Activated CD8-positive, alpha-beta T cell treated with anti-CD3 and anti-CD28 coated beads, Interleukin-2, amount 10 ng/mL, durations not matched to agents 7 days and 5 days (primary cell): Measurements from ENCODE around the gene IFIT2. TPM values are rescaled to one million over a fixed set of nuclear protein-coding genes. Genes with fewer than 3 reads are reported as not detected.
A peak's percentile ranks its signal among the peaks of the same experiment; 100 is the strongest.
"Not testable (repeated sequence)": the region's sequence is repeated elsewhere in the genome, so short reads cannot be mapped to it uniquely, and the experiment has no call there.

Experiments used
- ATAC-seq: fragments of 150-1000 bp; cut with Tn5 transposase; one replicate; pipeline ENCODE4 v1.10.0; 2021; ENCODE audit warnings: moderate library complexity
- CTCF ChIA-PET: fragments of 350-600 bp; sonication (Branson Sonifier 250); formaldehyde crosslinking; loops from one replicate; lab custom pipeline; 2021; ENCODE audit warnings: antibody characterized with exemption; lab: Charles Lee
- POLR2A ChIA-PET: fragments of 350-600 bp; sonication (Branson Sonifier 250); formaldehyde crosslinking; loops from one replicate; lab custom pipeline; 2021; ENCODE audit warnings: antibody characterized with exemption; lab: Charles Lee
- DNase-seq: peaks from one replicate; pipeline ENCODE4 v3.0.0-alpha.2; 2020
- H3K27ac Mint-ChIP-seq: one replicate; pipeline ENCODE4 v1.8.0; 2021; ENCODE audit warnings: mild to moderate bottlenecking, mixed read lengths
- H3K27me3 Mint-ChIP-seq: one replicate; pipeline ENCODE4 v1.8.0; 2021; ENCODE audit warnings: low read depth, mixed read lengths
- H3K36me3 Mint-ChIP-seq: one replicate; pipeline ENCODE4 v1.8.0; 2021; ENCODE audit warnings: low read depth, mixed read lengths
- H3K4me1 Mint-ChIP-seq: one replicate; pipeline ENCODE4 v1.8.0; 2021; ENCODE audit warnings: low read depth, mixed read lengths
- H3K4me3 Mint-ChIP-seq: one replicate; pipeline ENCODE4 v1.8.0; 2021; ENCODE audit warnings: mild to moderate bottlenecking, mixed read lengths
- H3K9me3 Mint-ChIP-seq: one replicate; pipeline ENCODE4 v1.8.0; 2022; ENCODE audit warnings: mixed read lengths; ENCODE audit not compliant: insufficient read depth
- total RNA-seq, 2 experiments: library from RNA; stranded (reverse); gene quantifications; one replicate each; pipeline ENCODE4 v1.2.3, GENCODE V29; 2021

IFIT2 gene
- total RNA-seq, 2 experiments from 2014 or later, result 7.3 TPM

DNA sequence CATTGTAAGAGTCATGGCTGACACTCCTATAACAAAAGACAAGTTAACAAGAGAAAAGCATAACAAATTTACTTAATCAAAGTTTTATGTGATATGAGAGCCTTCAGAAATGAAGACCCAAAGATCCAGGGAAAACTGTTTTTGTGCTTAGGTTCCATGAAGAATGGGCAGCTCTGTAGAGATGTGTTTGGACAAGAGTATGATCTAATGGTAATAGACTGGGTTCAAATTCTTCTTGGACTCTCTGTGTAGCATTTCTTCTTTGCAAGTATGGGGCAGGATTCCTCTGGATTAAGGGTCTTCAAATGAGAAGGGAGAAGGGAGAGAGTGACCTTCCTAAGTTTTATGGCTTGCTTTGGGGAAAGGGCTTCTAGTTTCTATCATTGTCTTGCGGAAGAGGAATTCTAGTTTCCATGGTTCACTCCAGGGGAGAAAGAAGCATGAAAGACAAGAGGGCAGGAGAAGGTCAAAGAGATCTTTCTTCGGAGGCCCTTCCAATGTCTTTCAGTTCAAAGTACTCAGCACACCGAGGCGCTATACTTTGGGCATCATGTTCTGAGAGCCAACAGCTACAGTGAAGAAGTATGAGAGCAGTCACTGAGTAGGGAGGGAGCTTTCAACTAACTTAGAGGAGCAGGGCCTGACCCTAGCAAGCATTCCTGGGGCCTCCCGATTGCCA, 41.4 kb downstream of the IFIT2 start:
- ChIA-PET POLR2A (interaction anchor here (1.0 kb wide), 1 partner anchor 49 kb away, joined by 3 read pairs; the partner anchor contains the start of gene IFIT1), CTCF (interaction anchor here (3.1 kb wide), 1 partner anchor 26 kb away, joined by 9 read pairs; no protein-coding TSS in a partner anchor)
- DNase-seq, result no peak
- H3K27ac Mint-ChIP-seq, result no peak overlapping the region
- peaks cover 10% of the 10 kb centered on the region for H3K4me1 Mint-ChIP-seq
- H3K9me3 Mint-ChIP-seq, result no peaks in the 10 kb centered on the region
- ATAC-seq, result peak; percentile 23
- H3K36me3 Mint-ChIP-seq, result peaks cover 51% of the 10 kb centered on the region
- peaks cover 3% of the 10 kb centered on the region for H3K27me3 Mint-ChIP-seq
- no peak overlapping the region for H3K4me3 Mint-ChIP-seq

DNA sequence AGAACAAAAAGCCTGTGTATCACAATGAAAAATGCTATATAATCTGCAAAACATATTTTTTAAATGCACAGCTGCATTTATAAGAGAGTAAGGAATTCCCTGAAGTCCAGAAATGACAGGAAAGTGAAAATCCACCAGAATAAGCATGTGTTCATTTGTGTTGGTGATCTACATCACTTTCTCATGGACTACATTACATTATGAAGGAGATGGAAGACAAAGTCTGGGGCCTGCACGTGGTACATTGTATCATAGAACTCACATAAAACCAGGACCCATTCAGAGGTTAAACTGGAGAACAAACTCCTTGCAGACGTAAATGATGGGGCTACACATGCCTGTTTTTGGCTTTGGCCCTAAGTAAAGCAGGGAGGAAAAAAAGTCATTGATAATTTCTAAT, 42.3 kb downstream of the IFIT2 start:
- no peak overlapping the region for H3K4me3 Mint-ChIP-seq
- no peak overlapping the region for H3K27ac Mint-ChIP-seq
- no peak for ATAC-seq
- H3K4me1 Mint-ChIP-seq, result peaks cover 3% of the 10 kb centered on the region
- CTCF ChIA-PET, result interaction anchor here (3.1 kb wide), 1 partner anchor 25 kb away, joined by 9 read pairs; no protein-coding TSS in a partner anchor
- peaks cover 3% of the 10 kb centered on the region for H3K27me3 Mint-ChIP-seq
- H3K36me3 Mint-ChIP-seq, result peaks cover 42% of the 10 kb centered on the region
- POLR2A ChIA-PET, result interaction anchor here (1.0 kb wide), 1 partner anchor 48 kb away, joined by 3 read pairs; the partner anchor contains the start of gene IFIT1
- H3K9me3 Mint-ChIP-seq, result no peaks in the 10 kb centered on the region
- DNase-seq, result no peak

DNA sequence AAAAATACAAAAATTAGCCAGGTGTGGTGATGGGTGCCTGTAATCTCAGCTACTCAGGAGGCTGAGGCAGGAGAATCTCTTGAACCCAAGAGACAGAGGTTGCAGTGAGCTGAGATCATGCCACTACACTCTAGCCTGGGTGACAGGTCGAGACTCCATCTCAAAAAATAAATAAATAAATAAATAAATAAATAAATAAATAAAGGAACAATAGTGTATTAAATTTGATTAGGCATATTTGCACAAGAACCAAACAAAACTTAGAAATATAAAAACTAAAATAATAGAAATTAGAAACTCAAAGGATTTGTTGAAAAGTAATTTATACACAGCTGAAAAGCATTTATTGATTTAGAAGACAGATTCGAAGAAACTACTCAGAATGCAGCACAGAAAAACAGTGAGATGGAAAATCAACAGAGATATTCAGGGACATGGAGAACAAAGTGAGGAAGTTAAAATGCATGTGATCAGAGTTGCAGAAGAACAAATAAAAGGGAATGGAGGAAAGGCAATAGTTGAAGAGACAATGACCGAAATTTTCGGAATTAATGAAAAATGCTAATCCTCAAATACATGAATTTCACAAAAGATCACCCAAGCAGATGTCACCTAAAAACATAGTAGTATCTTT, 43.6 kb downstream of the IFIT2 start:
- H3K4me3 Mint-ChIP-seq, result no peak overlapping the region
- no peak for ATAC-seq
- POLR2A ChIA-PET, result no interaction called here
- peaks cover 10% of the 10 kb centered on the region for H3K27me3 Mint-ChIP-seq
- peaks cover 29% of the 10 kb centered on the region for H3K36me3 Mint-ChIP-seq
- CTCF ChIA-PET, result interaction anchor here (0.6 to 1.5 kb wide), 3 partner anchors 18 to 909 kb away, joined by 3 to 6 read pairs (median 3); no protein-coding TSS in a partner anchor
- no peak for DNase-seq
- no peak overlapping the region for H3K27ac Mint-ChIP-seq
- no peaks in the 10 kb centered on the region for H3K9me3 Mint-ChIP-seq
- H3K4me1 Mint-ChIP-seq, result peaks cover under 1% of the 10 kb centered on the region

DNA sequence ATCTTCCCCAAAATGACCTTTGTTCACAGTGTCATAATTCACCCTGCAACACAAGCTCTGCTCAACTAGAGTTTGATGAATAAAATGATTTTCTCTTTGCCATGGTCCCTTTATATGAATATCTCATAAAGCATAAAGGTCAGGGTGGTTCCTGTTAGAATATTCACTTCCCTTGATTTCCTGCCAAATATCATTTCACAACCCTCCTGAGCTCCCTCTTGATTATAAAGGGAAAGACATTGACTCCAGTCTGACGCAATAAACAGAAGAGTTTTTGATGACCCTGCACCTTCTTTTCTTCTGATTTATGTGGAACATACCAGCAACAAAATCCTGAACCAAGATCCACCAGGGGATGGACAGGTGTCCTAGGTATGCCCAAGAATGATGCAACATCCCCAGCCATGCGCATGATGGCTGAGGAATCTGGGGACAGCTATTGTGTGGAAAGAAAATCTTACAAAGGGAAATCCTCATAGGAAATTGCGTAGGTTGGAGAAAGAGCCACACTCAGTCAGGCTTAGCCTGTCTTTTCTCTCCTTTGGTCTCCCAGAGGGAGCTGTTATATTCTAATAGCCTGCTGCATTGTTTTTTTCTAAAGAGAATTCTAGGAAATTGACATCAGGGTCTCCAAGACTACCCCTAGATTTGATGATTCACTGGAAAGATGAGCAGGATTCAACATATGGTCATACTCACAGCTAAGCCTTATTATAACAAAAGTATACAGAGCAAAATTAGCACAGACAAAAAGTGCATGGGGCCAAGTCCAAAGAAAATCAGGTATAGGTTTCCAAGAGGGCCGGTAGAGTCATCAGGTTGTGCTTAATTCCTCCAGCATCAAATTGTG, 44.8 kb downstream of the IFIT2 start:
- Mint-ChIP-seq H3K9me3 (no peaks in the 10 kb centered on the region), H3K4me1 (peaks cover 12% of the 10 kb centered on the region), H3K27ac (no peak overlapping the region), H3K36me3 (peaks cover 21% of the 10 kb centered on the region), H3K4me3 (no peak overlapping the region), H3K27me3 (peaks cover 10% of the 10 kb centered on the region)
- ATAC-seq (no peak), DNase-seq (no peak)
- ChIA-PET CTCF (interaction anchor here (1.0 to 1.5 kb wide), 2 partner anchors 17 to 23 kb away, joined by 3 to 6 read pairs; no protein-coding TSS in a partner anchor), POLR2A (no interaction called here)

DNA sequence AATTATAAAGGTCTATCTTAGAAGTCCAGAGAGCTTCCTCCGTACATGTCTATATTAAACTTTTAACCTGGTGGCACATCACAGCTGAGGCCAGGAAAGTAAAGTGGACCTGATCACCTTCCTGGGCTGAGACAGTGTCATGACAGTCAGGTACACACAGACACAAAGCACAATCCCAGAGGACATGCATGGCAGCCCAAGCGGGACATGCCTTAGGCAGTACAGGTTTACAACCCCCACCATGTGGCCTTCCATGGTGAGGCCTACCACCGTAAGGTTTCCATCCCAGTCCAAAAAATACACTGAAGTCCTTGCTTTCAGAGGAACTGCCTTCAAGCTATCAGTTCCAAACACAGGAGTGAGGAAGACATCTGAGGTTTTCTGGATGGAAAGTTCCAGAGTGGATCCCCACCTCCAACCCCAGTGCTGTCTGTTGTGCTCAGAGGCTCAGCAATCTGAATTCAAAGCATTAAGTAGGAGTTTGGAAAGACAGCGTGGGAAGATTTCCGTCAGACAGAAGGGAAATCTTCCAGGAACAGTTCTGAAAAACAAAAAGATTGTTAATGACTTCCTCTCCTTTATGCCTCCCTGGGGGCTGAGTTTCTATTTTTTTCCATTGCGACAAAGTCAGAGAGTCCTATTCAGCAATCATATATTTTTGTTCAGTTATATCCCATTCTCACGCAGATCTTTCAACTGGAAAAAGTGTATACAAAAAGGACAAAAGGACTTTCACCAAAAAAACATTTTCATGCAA, 46.0 kb downstream of the IFIT2 start:
- H3K36me3 Mint-ChIP-seq, result peaks cover 10% of the 10 kb centered on the region
- DNase-seq (no peak), ATAC-seq (no peak)
- H3K9me3 Mint-ChIP-seq, result no peaks in the 10 kb centered on the region
- CTCF ChIA-PET, result no interaction called here
- no peak overlapping the region for H3K4me3 Mint-ChIP-seq
- no peak overlapping the region for H3K27ac Mint-ChIP-seq
- POLR2A ChIA-PET, result no interaction called here
- H3K27me3 Mint-ChIP-seq, result peaks cover 12% of the 10 kb centered on the region
- H3K4me1 Mint-ChIP-seq, result peaks cover 19% of the 10 kb centered on the region

DNA sequence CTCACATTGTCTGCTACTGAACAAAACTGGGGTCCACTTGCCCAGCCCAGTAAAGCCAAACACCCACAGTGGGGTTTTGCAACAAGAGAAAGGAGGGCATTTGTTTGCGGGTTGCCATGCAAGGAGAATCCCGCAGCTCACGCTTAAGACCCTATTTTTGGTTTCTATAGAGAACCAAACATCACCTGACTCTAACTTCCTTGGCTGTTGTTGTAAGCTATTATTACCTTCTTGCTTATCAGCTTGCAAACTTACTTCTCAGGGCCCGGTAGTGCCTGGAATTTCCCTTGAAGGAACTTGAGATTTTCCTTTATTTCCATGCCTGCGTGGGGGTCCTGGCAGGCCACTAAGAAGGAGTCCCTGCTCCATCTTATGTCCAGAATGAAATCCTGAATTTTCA, 46.6 kb downstream of the IFIT2 start:
- Mint-ChIP-seq H3K36me3 (peaks cover 4% of the 10 kb centered on the region), H3K27me3 (peaks cover 17% of the 10 kb centered on the region), H3K4me1 (peaks cover 19% of the 10 kb centered on the region), H3K27ac (no peak overlapping the region), H3K9me3 (no peaks in the 10 kb centered on the region), H3K4me3 (no peak overlapping the region)
- DNase-seq (no peak), ATAC-seq (no peak)
- ChIA-PET CTCF (no interaction called here), POLR2A (interaction anchor here (0.6 kb wide), 1 partner anchor 16 kb away, joined by 3 read pairs; no protein-coding TSS in a partner anchor)

DNA sequence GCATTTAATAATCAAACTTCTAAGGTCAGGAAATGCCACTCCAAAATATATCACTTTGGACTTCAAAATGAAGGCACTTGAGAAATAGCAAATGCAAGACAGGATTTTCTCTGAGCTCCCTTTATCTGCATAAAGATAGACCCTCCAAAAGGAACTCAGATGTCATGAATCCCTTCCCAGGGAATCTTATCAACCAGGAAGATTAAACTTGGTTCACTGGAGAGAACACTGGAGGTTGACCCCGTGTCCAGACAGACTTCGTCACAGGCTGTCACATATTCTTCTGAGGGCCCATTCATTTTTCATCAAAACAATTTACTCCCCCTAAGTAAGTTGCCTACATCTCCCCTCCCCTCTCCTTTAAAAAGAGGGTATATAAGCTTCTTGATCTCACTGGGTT, 47.1 kb downstream of the IFIT2 start:
- POLR2A ChIA-PET, result interaction anchor here (0.6 kb wide), 1 partner anchor 17 kb away, joined by 3 read pairs; no protein-coding TSS in a partner anchor
- Mint-ChIP-seq H3K4me3 (no peak overlapping the region), H3K9me3 (no peaks in the 10 kb centered on the region), H3K27me3 (peaks cover 17% of the 10 kb centered on the region), H3K4me1 (peaks cover 19% of the 10 kb centered on the region), H3K27ac (no peak overlapping the region), H3K36me3 (peaks cover 2% of the 10 kb centered on the region)
- ATAC-seq, result no peak
- DNase-seq, result no peak
- CTCF ChIA-PET, result no interaction called here

DNA sequence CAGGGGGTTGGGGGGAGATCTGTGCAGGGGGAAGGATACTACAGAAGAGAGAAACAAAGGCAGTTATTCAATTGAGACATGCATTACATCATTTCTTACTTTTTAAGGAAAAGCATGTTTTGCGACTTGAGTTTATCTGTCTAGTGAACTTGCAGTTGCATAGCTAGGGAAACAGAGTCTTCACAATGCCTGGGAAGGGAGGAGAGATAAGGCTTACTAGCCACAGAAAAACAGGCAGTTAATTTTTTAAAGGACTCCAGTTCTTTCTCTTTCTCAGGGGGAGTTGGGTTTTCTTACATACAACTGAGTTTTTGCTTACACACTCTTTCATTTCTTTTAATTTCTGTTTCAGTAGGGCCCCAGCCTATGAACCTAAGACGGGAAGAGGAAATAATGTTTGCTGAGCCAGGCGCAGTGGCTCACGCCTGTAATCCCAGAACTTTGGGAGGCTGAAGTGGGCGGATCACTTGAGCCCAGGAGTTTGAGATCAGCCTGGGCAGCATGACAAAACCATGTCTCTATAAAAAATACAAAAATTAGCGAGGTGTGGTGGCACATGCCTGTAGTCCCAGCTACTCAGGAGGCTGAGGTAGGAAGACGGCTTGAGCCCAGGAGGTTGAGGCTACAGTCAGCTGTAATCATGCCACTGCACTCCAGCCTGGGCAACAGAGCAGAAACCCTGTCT, 48.9 kb downstream of the IFIT2 start:
- ATAC-seq, result peak; percentile 11
- H3K4me1 Mint-ChIP-seq, result peaks cover 19% of the 10 kb centered on the region
- POLR2A ChIA-PET, result interaction anchor here (1.0 kb wide), 1 partner anchor 18 kb away, joined by 6 read pairs; no protein-coding TSS in a partner anchor
- not testable (repeated sequence) for H3K36me3 Mint-ChIP-seq, H3K4me3 Mint-ChIP-seq, DNase-seq, H3K27ac Mint-ChIP-seq, H3K9me3 Mint-ChIP-seq
- CTCF ChIA-PET, result interaction anchor here (1.5 to 2.1 kb wide), 2 partner anchors 18 to 49 kb away, joined by 4 to 6 read pairs; partner anchors contain the start of gene IFIT2
- H3K27me3 Mint-ChIP-seq, result peaks cover 13% of the 10 kb centered on the region

DNA sequence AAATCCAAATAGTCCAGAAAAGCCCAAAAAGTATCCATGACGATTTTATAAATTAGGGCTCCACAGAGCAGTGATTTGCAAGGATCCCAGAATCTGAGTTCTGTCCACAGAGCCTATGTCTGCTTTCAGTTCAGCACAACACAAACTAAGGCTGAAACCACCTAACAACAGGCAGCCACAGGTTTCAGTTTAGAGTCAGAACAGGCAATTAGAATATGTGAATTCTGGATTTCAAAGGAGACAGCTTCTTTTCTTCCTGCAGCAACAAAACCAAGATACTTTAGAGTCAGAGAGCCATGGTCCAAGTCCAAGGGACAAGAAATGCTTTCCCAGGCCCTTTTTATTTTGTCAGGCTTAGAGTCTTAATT, 49.5 kb downstream of the IFIT2 start:
- ATAC-seq (peak; percentile 81), DNase-seq (no peak)
- no peaks in the 10 kb centered on the region for H3K9me3 Mint-ChIP-seq
- H3K4me3 Mint-ChIP-seq, result no peak overlapping the region
- POLR2A ChIA-PET, result interaction anchor here (1.0 kb wide), 1 partner anchor 19 kb away, joined by 6 read pairs; no protein-coding TSS in a partner anchor
- H3K36me3 Mint-ChIP-seq, result no peaks in the 10 kb centered on the region
- CTCF ChIA-PET, result interaction anchor here (1.5 to 2.1 kb wide), 2 partner anchors 17 to 50 kb away, joined by 4 to 6 read pairs; partner anchors contain the start of gene IFIT2
- H3K27ac Mint-ChIP-seq, result no peak overlapping the region
- peaks cover 19% of the 10 kb centered on the region for H3K4me1 Mint-ChIP-seq
- H3K27me3 Mint-ChIP-seq, result peaks cover 13% of the 10 kb centered on the region

DNA sequence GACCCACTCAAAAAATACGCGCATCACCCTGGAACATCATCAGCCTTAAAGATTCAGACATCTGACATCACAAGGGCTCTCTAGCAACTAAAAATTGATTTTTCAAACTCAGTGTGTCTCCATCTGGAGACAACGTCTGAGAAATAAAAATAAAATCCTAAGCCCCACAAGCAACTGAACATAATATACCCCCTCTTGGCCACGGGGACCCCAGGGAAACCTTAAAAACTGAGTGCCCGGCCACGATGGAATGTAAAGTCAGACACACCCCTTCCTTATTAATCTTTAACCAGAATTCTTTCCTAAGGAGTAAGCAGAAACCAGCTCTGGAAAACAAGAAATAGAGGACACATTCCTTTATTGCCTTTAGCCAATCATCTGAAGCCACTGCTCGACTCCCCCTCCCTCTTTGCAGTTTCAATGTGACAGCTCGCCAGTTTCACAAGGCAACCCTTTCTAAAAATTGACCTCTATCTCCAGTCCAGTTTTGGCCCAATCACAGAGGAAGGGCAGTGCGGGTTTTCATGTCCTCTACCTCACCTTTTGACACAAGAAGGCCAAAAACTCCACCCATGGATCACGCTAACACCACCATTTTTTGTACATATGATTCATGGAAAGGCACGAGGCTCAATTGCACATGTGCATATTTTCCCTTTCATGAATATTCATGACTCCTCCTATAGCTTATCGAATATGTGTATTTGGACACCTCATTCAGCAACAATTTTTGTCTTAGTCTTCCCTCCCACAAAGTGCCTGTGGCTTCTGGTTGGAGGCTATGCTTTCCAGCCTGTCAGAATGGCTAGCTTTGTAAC, 50.1 kb downstream of the IFIT2 start:
- DNase-seq, result no peak
- no peak overlapping the region for H3K27ac Mint-ChIP-seq
- H3K4me3 Mint-ChIP-seq, result no peak overlapping the region
- CTCF ChIA-PET, result interaction anchor here (0.9 to 2.1 kb wide), 4 partner anchors 16 to 531 kb away, joined by 3 to 6 read pairs (median 4); partner anchors contain the start of gene IFIT2
- H3K4me1 Mint-ChIP-seq, result peaks cover 19% of the 10 kb centered on the region
- no peaks in the 10 kb centered on the region for H3K9me3 Mint-ChIP-seq
- ATAC-seq, result no peak
- H3K27me3 Mint-ChIP-seq, result peaks cover 13% of the 10 kb centered on the region
- POLR2A ChIA-PET, result interaction anchor here (1.0 to 1.1 kb wide), 2 partner anchors 12 to 20 kb away, joined by 3 to 6 read pairs; no protein-coding TSS in a partner anchor
- H3K36me3 Mint-ChIP-seq, result no peaks in the 10 kb centered on the region
